ENCODE results near the gene CUL9.
"Not testable (repeated sequence)": the region's sequence is repeated elsewhere in the genome, so short reads cannot be mapped to it uniquely, and the experiment has no call there.

The CUL9 gene

DNA sequence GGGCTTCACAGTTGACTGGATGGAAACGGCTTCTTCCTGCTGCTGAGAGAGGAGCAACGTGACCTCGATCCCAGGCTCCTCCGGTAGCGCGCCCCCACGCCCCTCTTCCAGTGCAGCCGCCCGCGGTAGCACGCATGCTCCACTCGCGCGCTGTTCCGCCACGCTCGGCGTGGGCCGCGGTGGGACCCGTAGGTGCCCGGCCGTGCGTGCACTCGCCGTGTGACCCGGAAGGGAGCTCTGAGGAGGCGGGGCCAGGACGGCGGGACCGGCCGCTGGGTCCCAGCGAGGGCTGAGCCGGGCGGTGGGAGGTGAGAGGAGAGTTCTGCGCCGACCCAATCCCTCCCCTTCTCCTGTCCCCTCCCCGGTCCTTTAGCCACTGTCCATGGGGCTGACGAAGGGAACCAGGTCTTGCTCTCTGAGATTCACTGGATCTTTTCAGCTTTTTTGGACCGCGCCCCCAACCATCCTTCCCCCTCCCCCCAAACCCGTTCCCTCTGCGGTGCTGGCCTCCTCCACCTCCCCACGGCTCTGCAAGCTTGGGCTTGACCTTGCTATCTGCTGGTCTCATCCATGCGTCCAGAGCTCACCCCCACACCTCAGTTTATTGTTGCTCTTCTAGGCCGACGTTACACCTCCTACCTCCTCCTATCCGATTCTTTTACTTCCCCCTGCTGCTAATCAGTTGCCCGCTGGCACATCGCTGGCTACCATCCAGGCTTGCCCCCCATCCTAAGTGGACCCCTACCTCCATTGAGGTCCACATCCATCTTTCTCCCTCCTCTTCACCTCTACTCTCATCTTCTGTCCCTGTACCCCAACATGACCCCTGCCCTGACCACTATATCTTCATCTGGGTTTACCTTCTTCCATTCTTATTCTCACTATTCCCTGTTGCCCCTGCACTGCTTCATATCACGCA, at the start of gene CUL9:
Gene CUL9, plus strand, starts transcription at position 255 of the 919 bp plus-strand sequence. CDS start 2,115 bp downstream, outside the sequence.
- peak; percentile 36 to 91 for DNase-seq

DNA sequence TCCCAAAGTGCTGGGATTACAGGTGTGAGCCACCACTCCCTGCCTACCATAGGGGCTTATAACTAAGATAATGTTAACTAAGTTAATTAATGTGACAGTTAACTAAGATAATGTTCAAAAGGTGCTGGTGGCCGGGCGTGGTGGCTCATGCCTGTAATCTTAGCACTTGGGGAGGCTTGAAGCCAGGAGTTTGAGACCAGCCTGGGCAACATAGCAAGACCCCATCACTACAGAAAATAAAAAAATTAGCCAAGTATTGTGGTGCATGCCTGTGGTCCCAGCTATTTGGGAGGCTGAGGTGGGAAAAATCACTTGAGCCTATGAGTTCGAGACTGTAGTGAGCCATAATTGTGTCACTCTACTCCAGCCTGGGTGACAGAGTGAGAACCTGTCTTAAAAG, 43.7 kb upstream of the CUL9 start:
- no peak for DNase-seq

DNA sequence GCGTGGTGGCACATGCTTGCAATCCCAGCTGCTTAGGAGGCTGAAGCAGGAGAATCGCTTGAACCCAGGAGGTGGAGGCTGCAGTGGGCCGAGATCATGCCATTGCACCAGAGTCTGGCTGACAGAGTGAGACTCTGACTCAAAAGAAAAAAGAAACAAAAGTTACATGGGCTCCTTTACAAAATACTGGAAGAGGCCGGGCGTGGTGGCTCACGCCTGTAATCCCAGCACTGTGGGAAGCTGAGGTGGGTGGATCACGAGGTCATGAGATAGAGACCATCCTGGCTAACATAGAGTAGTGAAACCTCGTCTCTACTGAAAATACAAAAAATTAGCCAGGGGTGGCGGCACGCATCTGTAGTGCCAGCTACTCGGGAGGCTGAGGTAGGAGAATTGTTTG, 42.0 kb upstream of the CUL9 start:
- DNase-seq: not testable (repeated sequence)

DNA sequence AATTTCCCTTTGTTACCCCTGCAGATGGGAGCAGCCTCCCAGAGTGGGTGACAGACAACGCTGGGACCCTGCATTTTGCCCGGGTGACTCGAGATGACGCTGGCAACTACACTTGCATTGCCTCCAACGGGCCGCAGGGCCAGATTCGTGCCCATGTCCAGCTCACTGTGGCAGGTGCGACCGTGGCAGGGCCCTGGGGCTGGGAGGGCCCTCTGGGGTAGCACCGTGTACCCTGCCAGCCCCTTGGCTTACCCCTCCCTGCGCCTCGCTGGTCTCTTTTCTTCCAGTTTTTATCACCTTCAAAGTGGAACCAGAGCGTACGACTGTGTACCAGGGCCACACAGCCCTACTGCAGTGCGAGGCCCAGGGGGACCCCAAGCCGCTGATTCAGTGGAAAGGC, 40.4 kb upstream of the CUL9 start:
- no peak for DNase-seq

DNA sequence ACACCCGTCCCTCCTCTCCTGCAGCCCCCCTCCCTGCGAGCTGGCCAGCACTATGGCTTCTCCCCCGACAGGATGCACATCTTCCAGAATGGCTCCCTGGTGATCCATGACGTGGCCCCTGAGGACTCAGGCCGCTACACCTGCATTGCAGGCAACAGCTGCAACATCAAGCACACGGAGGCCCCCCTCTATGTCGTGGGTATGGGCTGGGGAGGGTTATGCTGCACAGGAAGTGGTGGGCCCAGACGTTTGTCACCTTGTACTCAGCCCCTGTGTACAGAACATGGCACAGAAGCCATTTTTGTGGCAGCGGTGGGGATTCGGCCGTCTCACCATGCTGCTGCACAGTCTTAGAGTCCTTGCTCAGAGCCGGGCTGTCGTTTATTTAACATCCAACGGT, 39.9 kb upstream of the CUL9 start:
- no peak for DNase-seq

DNA sequence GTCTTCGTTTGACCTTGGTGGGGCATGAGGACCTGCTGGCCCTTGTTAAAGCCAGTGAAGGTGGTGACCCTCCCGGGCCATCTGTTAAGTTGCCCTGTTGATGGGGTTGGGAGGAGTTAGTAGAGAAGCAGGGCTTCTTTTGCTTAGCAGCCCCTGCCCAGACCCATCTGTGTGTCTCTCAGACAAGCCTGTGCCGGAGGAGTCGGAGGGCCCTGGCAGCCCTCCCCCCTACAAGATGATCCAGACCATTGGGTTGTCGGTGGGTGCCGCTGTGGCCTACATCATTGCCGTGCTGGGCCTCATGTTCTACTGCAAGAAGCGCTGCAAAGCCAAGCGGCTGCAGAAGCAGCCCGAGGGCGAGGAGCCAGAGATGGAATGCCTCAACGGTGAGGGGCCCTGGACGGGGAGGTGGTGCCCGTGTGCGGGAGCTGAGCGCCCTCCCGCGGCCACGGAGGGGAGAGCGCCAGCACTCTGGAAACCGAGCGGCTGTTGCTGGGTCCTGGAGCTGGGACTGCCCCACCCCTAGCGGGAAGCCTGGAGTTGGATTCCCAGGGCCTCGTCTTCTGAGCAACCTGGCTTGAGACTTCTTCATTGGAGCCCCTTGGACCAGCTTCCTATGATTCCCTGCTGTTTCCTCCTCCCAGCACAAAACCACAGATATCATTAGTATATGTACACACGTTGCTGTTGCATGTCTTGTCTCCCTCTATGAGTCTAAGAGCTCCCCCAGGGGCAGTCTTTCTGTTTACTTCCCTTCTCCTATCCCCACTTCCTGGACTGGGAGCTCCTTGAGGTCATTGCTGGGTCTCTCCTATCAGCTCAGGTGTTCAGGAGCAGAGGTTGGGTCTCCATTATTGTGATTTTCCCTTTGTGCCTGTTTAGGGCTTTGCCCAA, 38.5 kb upstream of the CUL9 start:
- DNase-seq: peak; percentile 60 to 93

DNA sequence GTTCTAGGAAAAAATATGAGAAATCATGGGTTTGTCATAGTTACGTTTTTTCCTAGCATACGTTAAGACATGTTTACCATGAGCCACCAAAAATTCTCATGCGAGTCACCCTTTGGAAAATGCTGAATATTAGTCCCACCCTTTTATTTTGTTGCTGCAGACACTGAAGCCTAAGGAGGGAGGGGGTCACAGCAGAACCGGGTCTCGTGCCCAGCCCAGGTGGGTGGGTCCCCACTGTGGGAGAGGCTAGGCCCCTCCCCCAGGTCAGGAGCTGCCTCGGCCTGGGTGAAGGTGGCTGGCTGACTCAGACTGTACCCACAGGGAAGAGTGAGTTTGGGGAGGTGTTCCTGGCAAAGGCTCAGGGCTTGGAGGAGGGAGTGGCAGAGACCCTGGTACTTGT, 37.1 kb upstream of the CUL9 start:
- no peak for DNase-seq

DNA sequence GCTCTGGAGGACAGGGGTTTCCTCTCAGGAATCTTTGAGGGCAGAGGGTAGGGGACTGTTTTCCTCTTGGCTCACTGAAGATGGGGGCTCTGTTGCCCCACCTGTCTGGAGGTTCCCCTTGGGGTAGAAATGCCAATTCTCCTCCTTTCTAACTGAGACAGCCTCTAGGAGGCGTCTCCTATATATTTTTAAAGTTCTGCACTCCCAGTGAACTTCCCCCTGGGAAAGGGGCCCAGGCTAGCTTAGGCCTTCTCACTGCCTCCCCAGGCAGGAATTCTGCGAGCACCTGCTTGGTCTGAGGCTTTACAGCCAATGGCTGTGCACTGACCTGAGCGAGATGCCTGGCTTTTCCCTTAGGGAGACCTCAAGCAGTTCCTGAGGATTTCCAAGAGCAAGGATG, 35.7 kb upstream of the CUL9 start:
- DNase-seq: no peak

DNA sequence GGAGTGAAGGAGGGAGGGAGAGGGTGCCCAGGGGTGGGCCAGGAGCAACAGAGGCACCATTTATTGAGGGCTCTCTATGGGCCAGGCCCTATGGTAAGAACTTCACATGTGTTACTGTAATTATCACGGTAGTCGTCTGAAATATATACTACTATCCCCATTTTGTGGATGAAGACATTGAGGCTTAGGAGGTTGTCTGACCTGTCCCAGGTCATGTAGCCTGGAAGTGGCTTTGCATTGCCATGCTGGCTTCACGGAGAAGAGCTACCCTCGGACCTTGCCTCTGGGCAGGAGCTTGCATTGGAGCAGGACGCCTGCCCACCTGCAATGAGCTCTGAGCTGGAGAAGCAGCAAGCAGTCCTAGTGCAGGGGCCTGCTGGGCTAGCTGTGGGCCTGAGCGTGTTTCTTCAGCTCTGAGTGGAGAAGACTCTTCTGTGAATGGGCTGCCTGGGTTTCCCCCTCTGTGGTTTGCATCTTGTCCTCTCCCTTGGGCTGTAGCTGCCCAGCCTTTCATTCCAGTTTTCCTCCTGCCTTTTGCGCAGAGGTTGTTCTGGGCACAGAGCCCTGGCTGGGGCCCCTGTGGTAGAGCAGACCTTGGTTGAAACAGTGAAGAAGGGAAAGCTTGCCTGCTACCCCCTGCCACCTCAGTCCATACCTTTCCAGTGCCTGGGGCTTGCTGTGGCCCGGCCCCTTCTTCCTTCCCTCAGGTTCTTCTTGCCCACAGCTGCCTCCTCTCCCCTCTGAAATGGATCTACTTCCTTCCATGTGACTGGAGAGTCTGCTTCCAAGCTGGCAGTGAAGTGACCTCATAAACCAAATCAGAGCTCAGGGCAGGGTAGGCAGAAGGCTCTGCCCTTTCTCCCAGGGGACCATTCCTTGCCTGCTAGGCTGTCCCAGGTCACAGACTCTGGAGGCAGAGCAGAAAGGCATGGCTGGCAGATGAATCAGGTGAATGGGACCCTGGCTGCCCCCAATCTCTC, 35.0 kb upstream of the CUL9 start:
- DNase-seq: no peak

DNA sequence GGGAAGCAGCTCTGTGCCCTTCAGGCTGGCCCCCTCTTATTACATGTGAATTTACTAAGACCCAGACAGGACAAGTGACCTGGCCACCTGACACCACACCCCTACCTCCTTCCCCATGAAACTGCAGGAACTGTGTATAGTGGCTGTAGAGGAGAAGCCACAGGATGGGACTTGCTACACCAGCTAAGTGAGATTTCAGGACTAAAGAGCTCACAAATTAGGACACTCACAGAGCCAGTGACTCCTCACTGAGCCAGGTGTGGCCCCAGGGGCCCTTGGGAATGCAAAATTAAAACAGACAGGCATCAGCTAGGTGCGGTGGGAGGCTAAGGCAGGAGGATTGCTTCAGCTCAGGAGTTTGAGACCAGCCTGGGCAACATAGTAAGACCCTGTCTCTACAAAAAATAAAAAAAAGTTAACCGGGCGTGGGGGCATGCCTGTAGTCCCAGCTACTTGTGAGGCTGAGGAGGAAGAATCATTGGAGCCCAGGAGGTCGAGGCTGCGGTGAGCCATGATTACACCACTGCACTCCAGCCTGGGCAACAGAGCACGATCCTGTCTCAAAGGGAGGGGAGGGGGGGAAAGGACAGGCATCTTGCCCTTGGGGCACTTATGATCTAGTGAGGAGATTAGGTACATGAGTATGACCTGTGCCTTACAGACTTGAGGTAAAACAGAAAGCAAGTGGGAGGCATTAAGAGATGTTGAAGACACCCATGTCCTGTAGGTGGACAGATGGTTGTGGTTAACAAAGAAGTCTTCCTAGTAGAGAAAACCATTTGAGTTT, 34.1 kb upstream of the CUL9 start:
- no peak for DNase-seq

DNA sequence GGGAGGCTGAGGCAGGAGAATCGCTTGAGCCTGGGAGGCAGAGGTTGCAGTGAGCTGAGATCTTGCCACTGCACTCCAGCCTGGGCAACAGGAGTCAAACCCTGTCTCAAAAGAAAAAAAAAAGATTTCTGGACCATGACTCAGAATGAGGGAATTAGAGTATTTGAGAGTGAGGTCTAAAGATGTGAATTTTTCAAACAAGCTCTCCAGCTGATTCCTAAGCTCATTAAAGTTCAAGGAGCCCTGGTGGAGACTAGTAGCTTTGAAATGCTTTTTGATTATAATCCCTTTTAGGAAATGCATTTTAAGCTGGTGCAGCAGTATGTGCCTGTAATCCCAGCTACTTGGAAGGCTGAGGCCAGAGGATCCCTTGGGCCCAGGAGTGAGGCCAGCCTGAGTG, 32.7 kb upstream of the CUL9 start:
- no peak for DNase-seq

DNA sequence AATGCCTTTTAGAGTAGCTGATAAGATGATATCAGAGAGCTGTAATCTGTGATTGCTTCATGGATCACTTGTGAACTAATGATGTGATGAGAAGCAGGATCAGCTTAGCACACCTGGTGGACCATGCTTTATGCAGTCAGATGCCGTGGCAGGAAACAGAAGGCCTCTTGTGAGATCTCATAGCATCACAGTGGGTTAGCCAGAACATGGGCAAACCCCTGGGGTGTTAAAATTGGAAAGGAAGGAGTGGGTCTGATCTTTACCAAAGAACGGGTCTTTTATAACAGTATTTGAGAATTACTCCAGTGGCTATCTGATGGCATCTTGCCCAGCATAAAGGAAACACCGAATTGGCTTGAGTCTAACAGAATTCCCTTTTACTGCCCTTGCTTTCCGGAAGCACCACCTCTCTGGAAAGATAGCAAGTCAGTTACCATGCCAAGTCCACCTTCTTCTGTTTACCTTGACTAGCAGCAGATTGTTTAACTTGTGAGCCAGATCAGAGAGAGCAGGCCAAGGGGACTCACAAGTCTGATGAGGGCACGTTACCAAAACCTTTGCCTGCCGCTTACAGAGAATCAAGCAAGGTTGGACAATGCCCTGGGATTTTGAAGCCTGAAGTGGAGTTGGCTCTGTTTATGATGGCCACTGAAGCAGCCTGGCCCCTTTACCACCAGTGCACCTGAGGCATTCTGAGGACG, 31.8 kb upstream of the CUL9 start:
- DNase-seq: no peak

DNA sequence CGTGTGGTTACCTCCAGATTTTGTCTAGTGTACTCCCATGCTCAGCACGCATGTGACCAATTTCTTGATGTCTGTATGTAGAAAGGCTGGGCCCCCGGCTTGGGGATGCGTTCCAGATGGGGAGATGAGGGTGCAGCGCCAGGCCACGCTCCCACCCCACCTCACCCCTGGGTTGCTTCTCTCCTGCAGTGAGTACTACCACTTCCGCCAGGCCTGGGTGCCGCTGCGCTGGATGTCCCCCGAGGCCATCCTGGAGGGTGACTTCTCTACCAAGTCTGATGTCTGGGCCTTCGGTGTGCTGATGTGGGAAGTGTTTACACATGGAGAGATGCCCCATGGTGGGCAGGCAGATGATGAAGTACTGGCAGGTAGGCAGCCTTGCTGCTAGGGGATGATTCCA, 22.4 kb upstream of the CUL9 start:
- no peak for DNase-seq

DNA sequence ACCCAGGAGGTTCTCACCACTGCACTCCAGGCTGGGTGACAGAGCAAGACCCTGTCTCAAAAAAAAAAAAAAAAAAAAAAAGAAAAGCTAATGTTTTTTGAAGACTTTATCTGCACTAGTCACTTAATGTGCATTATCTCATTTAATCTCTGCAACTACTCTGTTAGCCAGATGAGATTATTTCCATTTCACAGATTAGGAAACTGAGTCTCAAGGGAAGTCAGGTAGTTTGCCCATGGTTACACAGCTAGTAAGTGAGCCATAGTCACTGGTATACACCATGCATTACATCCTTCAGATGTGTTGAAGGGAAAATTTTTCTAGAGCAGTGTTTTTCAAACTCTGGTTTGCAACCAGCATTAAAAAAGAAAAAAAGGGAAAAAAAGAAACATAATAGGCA, 18.1 kb upstream of the CUL9 start:
- DNase-seq: no peak

DNA sequence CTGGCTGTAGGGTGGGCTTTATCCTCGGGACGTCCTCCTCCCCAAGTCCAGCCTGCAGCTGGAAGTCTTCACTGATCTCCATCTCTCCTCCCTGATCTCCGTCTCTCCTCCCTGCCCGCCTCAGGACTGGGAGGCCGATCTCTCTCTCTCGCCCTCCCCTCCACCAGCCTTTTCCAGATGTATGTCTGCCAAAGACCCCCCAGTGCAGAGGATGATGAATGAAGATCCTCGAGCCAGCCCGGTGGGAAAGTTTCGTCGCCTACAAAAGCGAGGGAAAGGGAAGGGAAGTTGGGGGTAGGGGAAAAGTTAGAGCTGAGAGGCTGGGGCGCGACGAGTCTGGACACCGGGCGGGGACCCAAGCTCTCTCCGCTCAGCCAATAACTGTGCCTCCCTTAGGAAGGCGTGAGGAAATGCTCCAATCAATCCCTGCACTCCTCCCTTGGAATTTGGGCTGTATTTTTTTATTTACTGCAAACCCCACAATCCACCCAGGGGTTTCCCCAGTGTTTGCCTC, 11.5 kb upstream of the CUL9 start:
- DNase-seq: peak; percentile 85 to 88

DNA sequence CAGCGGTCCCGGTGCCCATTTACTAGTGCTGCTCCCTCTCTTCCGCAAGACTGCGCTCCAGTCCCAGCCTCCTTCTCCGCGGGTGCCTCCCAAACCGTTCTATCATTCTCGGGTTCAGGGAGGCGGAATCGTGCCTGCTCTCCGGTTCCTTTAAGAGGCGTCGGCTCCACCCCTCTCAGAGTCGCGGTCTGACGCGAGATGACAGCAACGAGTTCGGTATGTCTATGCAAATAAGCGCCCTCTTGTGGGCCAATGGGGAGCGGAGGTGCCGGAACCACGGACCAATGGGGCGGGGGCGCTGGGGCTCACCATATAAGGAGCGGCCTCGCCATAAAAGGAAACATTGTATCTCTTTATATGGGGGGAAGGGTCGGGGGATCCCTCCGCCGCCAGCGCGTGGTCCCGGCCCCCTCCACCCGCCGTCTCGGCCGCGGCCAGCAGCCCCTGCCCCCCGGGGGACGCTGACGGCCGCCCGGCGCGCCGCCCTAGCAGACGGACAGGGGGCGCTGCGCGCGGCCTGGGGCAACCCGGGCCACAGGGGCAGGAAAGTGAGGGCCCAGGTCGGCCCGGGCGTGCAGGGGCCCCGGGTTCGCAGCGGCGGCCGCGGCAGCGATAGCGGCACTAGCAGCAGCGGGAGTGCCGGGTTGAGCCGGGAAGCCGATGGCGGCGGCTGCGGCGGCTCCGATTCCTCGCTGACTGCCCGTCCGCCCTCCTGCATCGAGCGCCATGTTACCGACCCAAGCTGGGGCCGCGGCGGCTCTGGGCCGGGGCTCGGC, 10.9 kb upstream of the CUL9 start, which contains the start of gene SRF:
Gene SRF, plus strand, starts transcription at position 339 of the 776 bp plus-strand sequence. Its CDS starts 388 bp downstream, at position 727.
- DNase-seq: peak; percentile 98 to 99

DNA sequence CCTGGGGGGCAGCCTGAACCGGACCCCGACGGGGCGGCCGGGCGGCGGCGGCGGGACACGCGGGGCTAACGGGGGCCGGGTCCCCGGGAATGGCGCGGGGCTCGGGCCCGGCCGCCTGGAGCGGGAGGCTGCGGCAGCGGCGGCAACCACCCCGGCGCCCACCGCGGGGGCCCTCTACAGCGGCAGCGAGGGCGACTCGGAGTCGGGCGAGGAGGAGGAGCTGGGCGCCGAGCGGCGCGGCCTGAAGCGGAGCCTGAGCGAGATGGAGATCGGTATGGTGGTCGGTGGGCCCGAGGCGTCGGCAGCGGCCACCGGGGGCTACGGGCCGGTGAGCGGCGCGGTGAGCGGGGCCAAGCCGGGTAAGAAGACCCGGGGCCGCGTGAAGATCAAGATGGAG, 10.3 kb upstream of the CUL9 start:
- DNase-seq: peak in 1 of 2 experiments; percentile 51

DNA sequence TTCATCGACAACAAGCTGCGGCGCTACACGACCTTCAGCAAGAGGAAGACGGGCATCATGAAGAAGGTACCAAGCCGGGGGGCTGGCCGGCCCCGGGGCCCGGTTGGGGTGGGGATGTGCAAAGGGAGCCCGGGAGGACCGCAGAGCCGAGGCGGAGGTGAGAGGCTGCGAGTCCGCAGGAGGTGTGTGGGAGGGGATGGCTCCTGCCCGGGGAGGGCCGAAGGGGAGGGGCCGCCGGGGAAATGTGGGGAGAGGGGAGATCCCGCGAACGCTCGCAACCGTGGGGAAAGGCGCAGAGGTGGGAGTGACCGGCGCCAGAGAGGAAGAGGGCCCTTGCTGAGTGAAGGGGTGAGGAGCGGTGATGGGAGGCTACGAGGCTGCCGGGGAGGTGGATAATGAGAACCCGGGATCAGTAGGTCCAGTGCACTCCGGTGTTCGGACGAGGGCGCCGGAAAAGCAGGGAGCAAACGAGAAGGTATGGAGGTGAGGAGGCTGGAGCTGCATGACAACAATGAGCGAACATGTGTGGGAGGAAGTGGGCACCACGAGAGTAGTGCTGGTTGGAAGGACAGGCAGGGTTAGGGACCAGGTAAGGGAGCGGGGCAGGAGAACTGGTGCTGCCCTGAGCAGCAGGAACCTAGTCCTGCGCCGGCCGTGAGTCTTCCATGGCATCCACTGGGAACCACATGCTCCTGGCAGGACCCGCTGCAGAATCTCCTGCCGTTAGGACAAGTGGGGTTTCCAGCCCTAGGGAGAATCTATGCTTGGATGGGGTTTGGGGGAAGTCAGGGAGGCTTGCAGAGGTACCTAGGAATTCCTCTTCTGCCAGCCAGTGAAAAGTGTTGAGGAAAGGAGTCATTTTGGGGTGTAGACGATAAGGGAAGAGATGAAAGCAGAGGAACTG, 9.6 kb upstream of the CUL9 start:
- peak in 1 of 2 experiments; percentile 70 for DNase-seq
